Liver (tissue), 3 donors: ENCODE measurements around the gene RPSA.

ENCODE experiments used
- EGR1 ChIP-seq, 2 donors: IDR thresholded peaks; 2 replicates each; pipeline ENCODE4 v1.6.1; 2016 to 2018; ENCODE audit warnings: antibody characterized with exemption in 2 of 2, low read depth in 2 of 2
- FOXA1 ChIP-seq: IDR thresholded peaks from 2 replicates; pipeline ENCODE4 v1.6.1; 2016; ENCODE audit warnings: antibody characterized with exemption
- GABPA ChIP-seq, 2 donors: IDR thresholded peaks in 1 of 2; conservative IDR thresholded peaks in 1 of 2; 2 replicates each; pipeline ENCODE4 v1.6.1; 2016; ENCODE audit warnings: antibody characterized with exemption in 2 of 2, mild to moderate bottlenecking in 1 of 2, moderate library complexity in 1 of 2
- JUND ChIP-seq, 2 donors: IDR thresholded peaks; 2 replicates each; pipeline ENCODE4 v1.6.1; 2016; ENCODE audit warnings: antibody characterized with exemption in 2 of 2
- NR2F2 ChIP-seq: IDR thresholded peaks from 2 replicates; pipeline ENCODE4 v1.6.1; 2016; ENCODE audit warnings: antibody characterized with exemption
- RAD21 ChIP-seq, 2 donors: IDR thresholded peaks; 2 replicates each; pipeline ENCODE4 v1.6.1; 2016; ENCODE audit warnings: antibody characterized with exemption in 2 of 2, mild to moderate bottlenecking in 2 of 2
- TAF1 ChIP-seq: conservative IDR thresholded peaks from 2 replicates; pipeline ENCODE4 v1.6.1; 2016; ENCODE audit warnings: antibody characterized with exemption, mild to moderate bottlenecking
- TF ChIP-seq, protein P1 (sequence below): fragments of 150-350 bp; IDR thresholded peaks from 2 replicates; pipeline ENCODE4 v1.5.1; 2017; ENCODE audit warnings: improper control_type of control experiment, low read depth, low read length; ENCODE audit not compliant: missing input control
- TF ChIP-seq, protein P2 (sequence below): IDR thresholded peaks from 2 replicates; pipeline ENCODE4 v1.6.1; 2016; ENCODE audit warnings: antibody characterized with exemption
- donor health status: healthy.
- donor health status: healthy.

DNA sequence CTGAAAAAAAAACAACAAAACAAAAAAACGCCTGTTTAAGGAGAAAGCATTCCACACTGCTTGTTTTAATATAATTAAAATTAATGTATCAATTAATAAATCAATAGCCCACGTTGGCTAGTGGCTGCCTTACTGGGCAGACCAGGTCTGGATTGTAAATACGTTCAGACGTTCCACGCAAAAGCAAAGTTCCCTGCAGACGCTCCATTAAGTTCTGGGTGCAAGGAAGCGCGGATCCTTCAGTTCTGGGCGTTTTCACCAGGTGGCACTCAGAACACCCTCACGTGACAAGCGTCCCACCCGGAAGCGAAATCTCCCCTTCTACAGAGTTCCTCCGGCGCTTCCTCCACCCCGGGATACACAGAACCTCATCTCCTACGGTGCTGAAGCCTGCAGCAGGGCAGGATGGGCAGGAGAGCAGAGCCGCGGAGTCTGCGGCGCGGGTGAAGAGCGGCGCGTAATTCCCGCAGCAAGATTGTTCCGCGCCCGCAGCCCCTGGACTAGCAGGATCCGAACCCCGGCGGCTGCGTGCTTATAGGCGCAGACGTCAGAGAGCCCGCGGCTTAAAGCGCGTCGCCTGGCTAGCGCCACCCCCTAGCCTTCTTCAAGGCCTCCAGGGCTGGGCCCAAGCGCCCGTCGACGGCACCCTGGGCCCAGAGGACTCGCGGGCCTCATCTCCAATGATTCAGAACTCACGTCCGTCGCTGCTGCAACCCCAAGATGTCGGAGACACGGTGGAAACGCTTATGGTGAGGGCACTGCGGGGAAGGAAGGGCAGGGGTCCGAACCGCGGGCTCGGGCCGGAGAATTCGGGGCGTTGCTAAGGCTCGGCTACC lies 23.3 kb upstream of the RPSA start, which contains the start of gene SLC25A38:
- TF ChIP-seq, protein P1, sequence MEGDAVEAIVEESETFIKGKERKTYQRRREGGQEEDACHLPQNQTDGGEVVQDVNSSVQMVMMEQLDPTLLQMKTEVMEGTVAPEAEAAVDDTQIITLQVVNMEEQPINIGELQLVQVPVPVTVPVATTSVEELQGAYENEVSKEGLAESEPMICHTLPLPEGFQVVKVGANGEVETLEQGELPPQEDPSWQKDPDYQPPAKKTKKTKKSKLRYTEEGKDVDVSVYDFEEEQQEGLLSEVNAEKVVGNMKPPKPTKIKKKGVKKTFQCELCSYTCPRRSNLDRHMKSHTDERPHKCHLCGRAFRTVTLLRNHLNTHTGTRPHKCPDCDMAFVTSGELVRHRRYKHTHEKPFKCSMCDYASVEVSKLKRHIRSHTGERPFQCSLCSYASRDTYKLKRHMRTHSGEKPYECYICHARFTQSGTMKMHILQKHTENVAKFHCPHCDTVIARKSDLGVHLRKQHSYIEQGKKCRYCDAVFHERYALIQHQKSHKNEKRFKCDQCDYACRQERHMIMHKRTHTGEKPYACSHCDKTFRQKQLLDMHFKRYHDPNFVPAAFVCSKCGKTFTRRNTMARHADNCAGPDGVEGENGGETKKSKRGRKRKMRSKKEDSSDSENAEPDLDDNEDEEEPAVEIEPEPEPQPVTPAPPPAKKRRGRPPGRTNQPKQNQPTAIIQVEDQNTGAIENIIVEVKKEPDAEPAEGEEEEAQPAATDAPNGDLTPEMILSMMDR, result peak; percentile 37
- TF ChIP-seq GABPA (IDR thresholded peaks at IDR 0.05 in 1 of 2, conservative IDR thresholded peaks at IDR 0.05 in 1 of 2) (peak; percentile 47 to 86), TAF1 (peak; percentile 10), FOXA1 (no peak), RAD21 (IDR thresholded peaks at IDR 0.05) (peak; percentile 26 to 37), EGR1 (IDR thresholded peaks at IDR 0.05; ENCODE audit: low read depth in 2 of 2) (no peak), NR2F2 (no peak), JUND (IDR thresholded peaks at IDR 0.05) (peak in 1 of 2 donors; percentile 6)
- TF ChIP-seq, protein P2, sequence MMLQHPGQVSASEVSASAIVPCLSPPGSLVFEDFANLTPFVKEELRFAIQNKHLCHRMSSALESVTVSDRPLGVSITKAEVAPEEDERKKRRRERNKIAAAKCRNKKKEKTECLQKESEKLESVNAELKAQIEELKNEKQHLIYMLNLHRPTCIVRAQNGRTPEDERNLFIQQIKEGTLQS, result no peak
